C4-2B (cell line): ENCODE measurements around the gene SIM1.

ENCODE experiments used
- H3K27ac ChIP-seq: fragments of 450-650 bp; 2 replicates; pipeline ENCODE4 v1.5.1; 2017
- ZFX ChIP-seq: fragments of 450-650 bp; IDR thresholded peaks from 2 replicates; pipeline ENCODE4 v1.6.1; 2017
- TF ChIP-seq, protein P1 (sequence below): fragments of 450-650 bp; conservative IDR thresholded peaks from 2 replicates; pipeline ENCODE4 v1.5.1; 2017; ENCODE audit warnings: mild to moderate bottlenecking

The SIM1 gene

DNA sequence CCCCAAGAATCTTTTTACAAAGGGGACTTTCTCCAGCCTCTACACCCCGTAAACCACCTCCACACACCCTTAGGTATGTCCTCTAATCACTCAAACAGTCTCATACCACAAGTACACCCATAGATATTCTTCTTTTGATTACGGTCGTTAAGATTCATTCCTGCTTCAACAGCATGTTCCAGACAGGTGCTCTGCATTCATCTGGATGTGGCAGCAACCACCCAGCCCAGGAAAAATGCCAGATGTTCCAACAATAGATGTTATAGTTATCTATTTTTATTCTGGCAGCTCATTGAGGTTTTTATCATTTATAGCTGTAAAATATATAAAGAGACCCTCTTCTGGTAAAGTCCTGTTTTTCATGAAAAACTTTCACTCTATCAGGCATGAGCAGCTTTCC lies 60.7 kb downstream of the SIM1 start:
- TF ChIP-seq, protein P1, sequence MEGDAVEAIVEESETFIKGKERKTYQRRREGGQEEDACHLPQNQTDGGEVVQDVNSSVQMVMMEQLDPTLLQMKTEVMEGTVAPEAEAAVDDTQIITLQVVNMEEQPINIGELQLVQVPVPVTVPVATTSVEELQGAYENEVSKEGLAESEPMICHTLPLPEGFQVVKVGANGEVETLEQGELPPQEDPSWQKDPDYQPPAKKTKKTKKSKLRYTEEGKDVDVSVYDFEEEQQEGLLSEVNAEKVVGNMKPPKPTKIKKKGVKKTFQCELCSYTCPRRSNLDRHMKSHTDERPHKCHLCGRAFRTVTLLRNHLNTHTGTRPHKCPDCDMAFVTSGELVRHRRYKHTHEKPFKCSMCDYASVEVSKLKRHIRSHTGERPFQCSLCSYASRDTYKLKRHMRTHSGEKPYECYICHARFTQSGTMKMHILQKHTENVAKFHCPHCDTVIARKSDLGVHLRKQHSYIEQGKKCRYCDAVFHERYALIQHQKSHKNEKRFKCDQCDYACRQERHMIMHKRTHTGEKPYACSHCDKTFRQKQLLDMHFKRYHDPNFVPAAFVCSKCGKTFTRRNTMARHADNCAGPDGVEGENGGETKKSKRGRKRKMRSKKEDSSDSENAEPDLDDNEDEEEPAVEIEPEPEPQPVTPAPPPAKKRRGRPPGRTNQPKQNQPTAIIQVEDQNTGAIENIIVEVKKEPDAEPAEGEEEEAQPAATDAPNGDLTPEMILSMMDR: no peak
- no peak for TF ChIP-seq ZFX
- H3K27ac ChIP-seq: no peak overlapping the region

DNA sequence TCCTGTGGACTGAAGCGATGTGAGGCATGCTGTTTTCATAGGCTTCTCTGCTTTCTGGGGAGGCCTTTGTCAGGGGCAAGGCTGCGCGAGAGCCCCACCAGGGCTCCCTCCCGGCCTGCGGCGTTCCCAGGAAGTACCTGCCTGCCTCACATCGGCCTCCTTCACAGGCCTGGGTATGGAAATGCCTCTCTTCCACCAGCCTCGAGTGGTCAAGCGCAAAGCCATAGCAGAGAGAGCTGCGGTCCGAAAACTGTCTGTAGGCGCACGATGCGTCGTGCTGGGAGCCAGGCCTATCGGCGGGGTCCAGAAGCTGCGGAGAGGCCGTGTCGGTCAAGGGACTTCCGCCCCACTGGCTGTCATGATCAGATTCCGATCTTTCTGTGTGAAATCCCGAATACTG lies 71.2 kb downstream of the SIM1 start:
- TF ChIP-seq ZFX: no peak
- TF ChIP-seq, protein P1: no peak
- H3K27ac ChIP-seq: no peak overlapping the region

DNA sequence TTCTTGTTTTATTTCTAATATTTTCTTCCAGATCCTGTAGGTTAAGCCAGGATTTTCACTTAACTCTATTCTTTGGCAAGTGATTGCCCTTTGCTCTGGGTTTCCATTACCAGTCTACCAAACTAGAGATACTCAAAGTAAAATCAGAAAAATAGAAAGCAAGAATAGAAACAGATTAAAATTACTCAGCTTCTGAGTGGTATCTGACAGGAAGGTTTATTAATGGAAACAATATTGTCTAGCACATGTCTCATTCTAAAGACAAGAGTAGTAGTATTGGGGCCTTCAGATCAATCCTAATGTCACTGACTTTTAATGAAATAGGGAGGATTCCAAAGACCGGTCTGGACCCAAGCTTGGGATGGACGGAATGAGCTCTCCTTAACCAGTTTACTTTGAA lies 72.3 kb downstream of the SIM1 start:
- TF ChIP-seq, protein P1: no peak
- no peak for TF ChIP-seq ZFX
- H3K27ac ChIP-seq: no peak overlapping the region

DNA sequence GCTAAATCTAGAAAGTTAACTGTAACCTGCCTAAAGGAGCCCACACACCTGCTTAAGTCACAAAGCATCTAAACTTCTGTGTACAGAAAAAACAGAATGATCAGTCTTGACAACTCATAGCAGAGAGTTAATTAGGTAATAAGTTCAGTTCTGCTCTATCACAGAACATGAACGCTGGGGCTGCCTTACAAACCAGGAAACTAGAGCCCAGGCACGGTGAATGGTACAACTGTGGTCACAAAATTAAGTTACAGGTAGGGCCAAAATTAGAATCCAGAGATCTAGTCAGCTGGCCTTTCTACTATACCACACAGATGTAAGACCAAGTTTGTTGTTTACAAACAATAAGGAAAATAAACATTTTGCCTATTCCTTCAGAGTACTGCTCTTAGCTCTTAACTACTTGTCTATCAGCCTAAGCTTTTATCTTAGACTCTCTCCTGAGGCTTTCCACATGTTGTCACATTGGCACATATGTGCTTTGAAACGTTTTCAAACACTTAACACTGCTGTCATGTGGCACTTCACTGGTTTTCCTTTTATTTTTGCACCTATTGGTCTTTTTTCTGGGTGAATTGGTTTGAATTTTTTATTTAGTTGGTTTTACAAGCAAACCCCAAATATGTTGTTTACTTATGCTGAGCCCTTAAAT lies 75.7 kb downstream of the SIM1 start:
- H3K27ac ChIP-seq: no peak overlapping the region
- TF ChIP-seq ZFX: no peak
- TF ChIP-seq, protein P1: no peak

DNA sequence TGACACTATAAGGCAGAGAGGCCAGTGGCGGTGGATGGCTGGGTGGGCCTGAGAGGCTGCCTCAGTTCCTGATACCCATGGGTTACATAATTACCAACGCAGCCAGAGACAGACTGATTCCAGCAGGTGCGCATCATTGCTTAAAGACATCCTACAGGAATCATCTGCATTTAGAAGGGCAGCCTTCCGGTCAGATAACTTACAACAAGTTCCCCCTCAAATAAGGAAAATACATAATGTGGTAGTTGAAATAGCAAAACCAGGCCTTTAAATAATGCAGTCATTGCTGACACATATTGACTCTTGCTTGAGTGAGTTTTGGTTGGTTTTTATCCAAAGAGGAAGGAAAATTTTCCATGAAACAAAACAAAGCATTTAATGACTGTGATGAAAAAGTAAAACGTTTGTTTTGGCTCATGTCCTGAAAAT lies 81.9 kb downstream of the SIM1 start:
- H3K27ac ChIP-seq: no peak overlapping the region
- no peak for TF ChIP-seq ZFX
- TF ChIP-seq, protein P1: no peak

DNA sequence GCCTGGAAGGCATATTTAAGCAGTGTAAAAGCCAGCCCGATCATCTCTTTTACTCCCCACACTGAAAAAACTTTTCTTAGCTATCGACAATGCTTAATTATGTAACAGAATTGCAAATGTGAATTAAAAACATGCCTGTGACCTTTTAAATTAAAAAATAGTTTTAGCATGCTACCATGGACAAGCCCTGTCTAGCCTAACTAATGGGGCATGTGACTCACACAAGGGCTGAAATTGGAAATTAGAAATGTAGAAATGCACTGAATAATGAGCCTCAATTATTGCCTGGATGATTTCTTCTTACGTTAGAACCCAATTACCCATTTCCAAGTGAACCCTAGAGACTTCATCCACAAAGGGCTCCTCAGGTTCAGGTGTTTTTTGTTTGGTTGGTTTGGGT lies 82.7 kb downstream of the SIM1 start:
- H3K27ac ChIP-seq: no peak overlapping the region
- TF ChIP-seq, protein P1: no peak
- no peak for TF ChIP-seq ZFX

DNA sequence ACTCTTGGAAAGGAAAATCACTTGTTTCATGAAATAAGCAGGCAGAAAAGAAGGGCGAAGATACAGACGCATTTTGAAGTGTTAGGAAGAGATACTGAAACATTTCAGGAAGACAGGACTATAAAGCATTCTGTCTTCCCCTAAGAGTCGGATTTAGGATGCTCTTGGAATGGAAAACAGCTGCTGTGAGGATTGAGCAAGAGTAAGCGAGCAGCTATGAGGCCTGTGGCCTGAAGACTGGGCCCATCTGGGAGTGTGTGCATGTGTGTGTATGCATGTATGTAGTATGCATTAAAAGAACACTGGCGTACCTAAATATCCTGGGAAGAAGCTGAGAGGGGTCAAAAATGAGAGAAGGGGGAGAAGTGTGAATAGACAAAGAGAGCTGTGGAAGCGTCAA lies 83.6 kb downstream of the SIM1 start:
- no peak overlapping the region for H3K27ac ChIP-seq
- TF ChIP-seq, protein P1: no peak
- no peak for TF ChIP-seq ZFX
